Measurements from ENCODE around the gene CCDC70.

CCDC70 gene

DNA sequence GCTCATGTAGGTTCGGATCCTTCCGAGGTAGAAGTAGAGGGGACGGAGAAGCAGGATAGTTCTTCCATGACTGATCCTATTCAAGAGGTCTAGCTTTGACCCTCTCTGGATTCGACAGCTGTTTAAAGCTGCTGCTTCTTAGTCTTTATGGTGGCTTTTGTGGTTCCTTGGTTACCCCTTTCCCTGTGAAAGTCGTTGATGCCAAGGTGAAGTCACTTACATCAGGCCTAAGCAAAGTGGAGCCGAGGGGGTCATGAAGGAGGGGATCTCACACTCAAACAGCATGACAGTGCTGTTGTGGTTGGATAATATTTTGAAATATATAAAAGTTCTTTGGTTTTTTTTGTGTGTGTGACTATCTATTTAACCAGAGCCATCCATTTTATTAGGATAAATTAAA lies 8.1 kb downstream of the CCDC70 start:
- TF ChIP-seq, protein P1, sequence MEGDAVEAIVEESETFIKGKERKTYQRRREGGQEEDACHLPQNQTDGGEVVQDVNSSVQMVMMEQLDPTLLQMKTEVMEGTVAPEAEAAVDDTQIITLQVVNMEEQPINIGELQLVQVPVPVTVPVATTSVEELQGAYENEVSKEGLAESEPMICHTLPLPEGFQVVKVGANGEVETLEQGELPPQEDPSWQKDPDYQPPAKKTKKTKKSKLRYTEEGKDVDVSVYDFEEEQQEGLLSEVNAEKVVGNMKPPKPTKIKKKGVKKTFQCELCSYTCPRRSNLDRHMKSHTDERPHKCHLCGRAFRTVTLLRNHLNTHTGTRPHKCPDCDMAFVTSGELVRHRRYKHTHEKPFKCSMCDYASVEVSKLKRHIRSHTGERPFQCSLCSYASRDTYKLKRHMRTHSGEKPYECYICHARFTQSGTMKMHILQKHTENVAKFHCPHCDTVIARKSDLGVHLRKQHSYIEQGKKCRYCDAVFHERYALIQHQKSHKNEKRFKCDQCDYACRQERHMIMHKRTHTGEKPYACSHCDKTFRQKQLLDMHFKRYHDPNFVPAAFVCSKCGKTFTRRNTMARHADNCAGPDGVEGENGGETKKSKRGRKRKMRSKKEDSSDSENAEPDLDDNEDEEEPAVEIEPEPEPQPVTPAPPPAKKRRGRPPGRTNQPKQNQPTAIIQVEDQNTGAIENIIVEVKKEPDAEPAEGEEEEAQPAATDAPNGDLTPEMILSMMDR (IDR thresholded peaks at IDR 0.05; ENCODE audit: low read depth, low read length), result no peak
- TF ChIP-seq, protein P2, sequence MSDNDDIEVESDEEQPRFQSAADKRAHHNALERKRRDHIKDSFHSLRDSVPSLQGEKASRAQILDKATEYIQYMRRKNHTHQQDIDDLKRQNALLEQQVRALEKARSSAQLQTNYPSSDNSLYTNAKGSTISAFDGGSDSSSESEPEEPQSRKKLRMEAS (IDR thresholded peaks at IDR 0.05; ENCODE audit: low read depth, low read length), result no peak
- TF ChIP-seq MYC (IDR thresholded peaks at IDR 0.05; ENCODE audit: low read depth, low read length), result no peak
- TF ChIP-seq POLR2A (IDR thresholded peaks at IDR 0.05; ENCODE audit: extremely low read depth, insufficient read length), result no peak
- DNase-seq (ENCODE audit: low read depth), result no peak
- no peak overlapping the region for H3K4me3 ChIP-seq (ENCODE audit: low read depth, low read length)

DNA sequence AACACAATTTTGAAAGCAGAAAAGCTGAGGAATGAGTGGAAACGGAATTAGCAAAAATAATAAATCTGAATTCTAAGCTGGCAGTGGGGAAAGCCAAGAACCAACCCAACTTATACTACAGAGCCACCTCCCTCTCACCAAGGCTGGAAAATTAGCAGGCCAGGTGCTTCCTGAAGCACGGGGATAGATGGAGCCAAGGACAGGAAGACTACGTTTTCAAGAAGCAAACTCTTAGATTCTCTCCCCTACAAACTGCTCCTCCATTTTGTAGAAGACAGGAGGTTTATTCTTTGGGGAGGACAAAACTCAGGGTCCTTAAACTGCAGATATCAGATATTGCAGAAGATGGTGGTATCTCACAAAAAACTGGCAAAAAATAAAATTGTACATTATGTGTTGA lies 8.8 kb downstream of the CCDC70 start:
- no peak for DNase-seq (ENCODE audit: low read depth)
- H3K4me3 ChIP-seq (ENCODE audit: low read depth, low read length), result no peak overlapping the region
- TF ChIP-seq, protein P2 (IDR thresholded peaks at IDR 0.05; ENCODE audit: low read depth, low read length), result no peak
- no peak for TF ChIP-seq POLR2A (IDR thresholded peaks at IDR 0.05; ENCODE audit: extremely low read depth, insufficient read length)
- no peak for TF ChIP-seq MYC (IDR thresholded peaks at IDR 0.05; ENCODE audit: low read depth, low read length)
- TF ChIP-seq, protein P1 (IDR thresholded peaks at IDR 0.05; ENCODE audit: low read depth, low read length), result no peak

DNA sequence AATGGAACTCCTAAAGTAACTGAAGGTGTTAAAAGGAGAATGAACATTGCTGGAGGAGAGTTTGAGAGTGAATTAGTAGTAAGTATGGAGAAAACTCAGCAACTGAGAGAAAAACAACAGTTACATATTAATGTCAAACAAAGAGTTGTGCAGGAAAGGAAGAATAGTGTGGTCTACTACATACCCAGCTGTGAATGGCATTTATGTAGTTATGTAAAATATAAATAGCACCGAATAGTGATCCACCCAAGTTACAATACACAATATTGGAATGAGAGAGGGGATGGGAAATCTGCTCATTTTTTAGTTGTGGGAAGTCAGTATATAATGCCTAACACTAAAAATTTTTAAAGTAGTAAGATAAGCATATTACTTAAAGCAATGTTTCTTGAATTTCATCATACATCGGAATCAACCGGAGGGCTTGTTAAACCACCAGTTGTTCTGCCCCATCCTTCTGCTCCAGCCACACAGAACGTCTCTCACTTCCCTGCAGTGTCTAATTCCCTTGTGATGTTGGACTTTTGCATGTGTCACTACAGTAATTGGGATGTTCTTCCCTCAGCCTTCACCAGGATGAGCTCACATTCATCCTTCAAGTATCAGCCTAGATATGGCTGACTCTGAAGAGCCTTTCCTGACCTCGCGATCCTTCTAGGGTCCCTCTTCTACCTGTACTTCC lies 11.5 kb downstream of the CCDC70 start:
- no peak for TF ChIP-seq POLR2A (IDR thresholded peaks at IDR 0.05; ENCODE audit: extremely low read depth, insufficient read length)
- TF ChIP-seq MYC (IDR thresholded peaks at IDR 0.05; ENCODE audit: low read depth, low read length), result no peak
- TF ChIP-seq, protein P1 (IDR thresholded peaks at IDR 0.05; ENCODE audit: low read depth, low read length), result no peak
- TF ChIP-seq, protein P2 (IDR thresholded peaks at IDR 0.05; ENCODE audit: low read depth, low read length), result no peak
- no peak overlapping the region for H3K4me3 ChIP-seq (ENCODE audit: low read depth, low read length)
- DNase-seq (ENCODE audit: low read depth), result no peak

DNA sequence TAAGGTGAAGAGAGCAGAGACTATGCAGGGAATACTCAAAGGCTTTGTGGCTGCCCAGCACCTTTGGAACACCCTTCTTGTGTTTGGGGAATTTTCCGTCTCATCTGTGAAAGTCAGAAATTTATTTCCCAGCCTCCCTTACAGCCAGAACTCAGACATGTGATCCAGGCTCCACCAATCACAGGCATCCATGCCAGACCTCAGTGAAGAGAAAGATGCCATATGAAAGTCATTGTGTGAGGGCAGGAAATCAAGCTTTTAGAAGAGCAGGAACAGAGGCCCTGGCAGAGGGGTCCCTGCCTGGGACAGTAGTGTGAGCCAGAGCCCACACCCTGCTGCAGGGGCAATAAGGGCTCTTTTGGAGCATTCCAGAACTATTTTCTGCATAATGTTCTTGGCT lies 12.1 kb downstream of the CCDC70 start:
- no peak for DNase-seq (ENCODE audit: low read depth)
- H3K4me3 ChIP-seq (ENCODE audit: low read depth, low read length), result no peak overlapping the region
- no peak for TF ChIP-seq MYC (IDR thresholded peaks at IDR 0.05; ENCODE audit: low read depth, low read length)
- TF ChIP-seq, protein P2 (IDR thresholded peaks at IDR 0.05; ENCODE audit: low read depth, low read length), result no peak
- TF ChIP-seq, protein P1 (IDR thresholded peaks at IDR 0.05; ENCODE audit: low read depth, low read length), result no peak
- no peak for TF ChIP-seq POLR2A (IDR thresholded peaks at IDR 0.05; ENCODE audit: extremely low read depth, insufficient read length)

DNA sequence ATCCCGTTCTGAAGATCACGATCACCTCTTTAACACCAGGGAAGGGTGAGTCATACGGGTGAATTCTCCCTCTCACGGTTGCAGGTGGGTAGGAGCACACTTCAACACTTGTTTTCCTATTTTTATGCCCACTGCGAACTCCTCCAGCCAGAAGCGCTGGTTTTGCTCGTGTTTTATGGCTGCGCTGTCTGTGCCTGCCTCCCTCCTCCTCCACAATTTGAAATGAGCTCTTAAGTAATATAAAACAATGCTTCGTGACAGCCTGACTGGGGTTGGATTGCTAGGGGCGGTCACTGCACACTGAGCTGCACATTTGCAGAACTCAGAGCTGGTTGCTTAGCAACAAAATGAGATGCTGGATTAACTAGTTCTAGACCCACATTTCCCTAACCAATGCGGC lies 12.9 kb downstream of the CCDC70 start:
- H3K4me3 ChIP-seq (ENCODE audit: low read depth, low read length), result no peak overlapping the region
- DNase-seq (ENCODE audit: low read depth), result no peak
- TF ChIP-seq, protein P1 (IDR thresholded peaks at IDR 0.05; ENCODE audit: low read depth, low read length), result no peak
- TF ChIP-seq POLR2A (IDR thresholded peaks at IDR 0.05; ENCODE audit: extremely low read depth, insufficient read length), result no peak
- TF ChIP-seq MYC (IDR thresholded peaks at IDR 0.05; ENCODE audit: low read depth, low read length), result no peak
- TF ChIP-seq, protein P2 (IDR thresholded peaks at IDR 0.05; ENCODE audit: low read depth, low read length), result no peak

Data from NB4 (cell line).